Smooth muscle cell (in vitro differentiated cells): ENCODE measurements around the gene WSCD2. TPM values are rescaled to one million over a fixed set of nuclear protein-coding genes. Genes with fewer than 3 reads are reported as not detected.

Experiments
- DNase-seq: peaks from one replicate; lab custom pipeline; 2025; ENCODE audit not compliant: unreplicated experiment; lab: John Stamatoyannopoulos, UW
- H2AFZ ChIP-seq: fragments of 200-600 bp; sonication (generic); 2 replicates; pipeline ENCODE4 v1.6.0; 2016; ENCODE audit warnings: antibody characterized with exemption, low read depth, mild to moderate bottlenecking
- H3F3A ChIP-seq: fragments of 200-600 bp; sonication (generic); 2 replicates; pipeline ENCODE4 v1.6.0; 2017; ENCODE audit warnings: antibody characterized with exemption, low read depth
- H3K27ac ChIP-seq: fragments of 200-600 bp; sonication (generic); 2 replicates; pipeline ENCODE4 v1.5.1; 2016; ENCODE audit warnings: low read depth, mild to moderate bottlenecking
- H3K27me3 ChIP-seq: fragments of 200-600 bp; sonication (generic); 2 replicates; pipeline ENCODE4 v1.6.1; 2016; ENCODE audit warnings: low read depth, mild to moderate bottlenecking
- H3K36me3 ChIP-seq: fragments of 200-600 bp; sonication (generic); 2 replicates; pipeline ENCODE4 v1.5.1; 2016; ENCODE audit warnings: low read depth
- H3K4me1 ChIP-seq: fragments of 200-600 bp; sonication (generic); 2 replicates; pipeline ENCODE4 v1.5.1; 2016; ENCODE audit warnings: low read depth
- H3K4me2 ChIP-seq: fragments of 200-600 bp; sonication (generic); 2 replicates; pipeline ENCODE4 v1.6.0; 2016; ENCODE audit warnings: mild to moderate bottlenecking
- H3K4me3 ChIP-seq: fragments of 200-600 bp; sonication (generic); 2 replicates; pipeline ENCODE4 v1.5.1; 2016; ENCODE audit warnings: mild to moderate bottlenecking
- H3K79me2 ChIP-seq: fragments of 200-600 bp; sonication (generic); 2 replicates; pipeline ENCODE4 v1.6.0; 2016; ENCODE audit warnings: low read depth, mild to moderate bottlenecking
- H3K9ac ChIP-seq: fragments of 200-600 bp; sonication (generic); 2 replicates; pipeline ENCODE4 v1.6.0; 2016; ENCODE audit warnings: low read depth
- H3K9me3 ChIP-seq: fragments of 200-600 bp; sonication (generic); replicated peaks from 2 replicates; pipeline ENCODE4 v1.5.1; 2016; ENCODE audit warnings: low read depth
- H4K20me1 ChIP-seq: fragments of 200-600 bp; sonication (generic); 2 replicates; pipeline ENCODE4 v1.6.0; 2016; ENCODE audit warnings: low read depth
- WGBS: methylation state at CpG from one replicate; pipeline ENCODE4 v1.1.7; 2016; ENCODE audit warnings: low lambda C conversion rate; 5-methylcytosine and 5-hydroxymethylcytosine counted together
- polyA plus RNA-seq: library from polyadenylated mRNA; unstranded; fragments of >200 nt; fragmentation: Nextera tagmentation; extraction: Ambion mirVana; gene quantifications from 2 replicates; pipeline ENCODE4 v1.2.1, GENCODE V29; 2016
- total RNA-seq: library from RNA; depleted of rRNA; stranded (reverse); fragments of >200 nt; gene quantifications from 2 replicates; pipeline ENCODE4 v1.2.3, GENCODE V29; 2014
- TF ChIP-seq, protein P1 (sequence below): fragments of 200-600 bp; sonication (generic); IDR thresholded peaks from 2 replicates; pipeline ENCODE4 v1.5.1; 2017; ENCODE audit warnings: borderline replicate concordance, mild to moderate bottlenecking, antibody characterized with exemption; ENCODE audit not compliant: insufficient read depth, poor library complexity, severe bottlenecking

The WSCD2 gene
- total and polyA plus RNA-seq, 2 experiments from 2014 or later: 0.13 TPM

DNA sequence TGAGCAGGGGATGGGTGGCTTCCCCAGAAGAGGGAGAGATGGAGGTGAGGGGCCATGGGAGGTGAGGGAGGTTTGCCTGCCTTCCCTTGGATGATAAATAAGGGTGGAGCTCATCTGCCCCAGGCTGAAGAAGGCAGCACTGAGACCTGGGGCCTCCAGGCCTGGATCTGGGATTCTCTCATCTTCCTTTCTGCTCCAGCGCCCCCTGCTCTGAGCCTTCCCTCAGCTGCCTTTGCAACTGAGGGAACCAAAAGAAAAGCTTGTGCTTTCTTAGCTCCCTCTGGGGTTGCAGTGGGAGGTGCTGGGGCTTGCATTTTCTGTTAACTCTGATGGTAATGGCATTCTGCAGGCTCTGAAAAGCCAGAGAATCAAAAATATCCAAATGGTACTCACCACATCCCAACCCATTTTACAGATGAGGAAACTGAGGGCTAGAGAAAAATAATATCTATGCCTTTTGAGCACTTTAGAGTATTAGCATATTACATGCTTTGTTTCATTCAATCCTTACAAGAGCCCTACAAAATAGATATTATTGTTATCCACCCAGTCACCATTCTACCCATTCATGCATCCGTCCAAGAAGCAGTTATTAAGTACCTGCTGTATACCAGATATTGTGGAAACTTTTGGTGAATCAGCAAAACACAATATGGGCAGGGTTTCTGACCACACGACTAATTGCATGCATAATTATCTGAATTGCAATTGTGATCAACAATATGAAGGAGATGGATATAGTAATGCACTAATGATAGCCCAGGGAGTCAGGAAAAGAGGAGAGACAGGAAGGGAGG, 102.2 kb downstream of the WSCD2 start:
- Histone ChIP-seq H3K27ac (no peak overlapping the region), H3K27me3 (peaks cover 4% of the 10 kb centered on the region), H3K79me2 (no peaks in the 10 kb centered on the region), H3K4me1 (no peaks in the 10 kb centered on the region), H3F3A (no peaks in the 10 kb centered on the region), H4K20me1 (no peaks in the 10 kb centered on the region), H3K9me3 (no peaks in the 10 kb centered on the region), H3K9ac (no peak overlapping the region), H3K4me2 (no peak overlapping the region), H3K36me3 (no peaks in the 10 kb centered on the region), H3K4me3 (no peak overlapping the region), H2AFZ (no peak overlapping the region)
- TF ChIP-seq, protein P1, sequence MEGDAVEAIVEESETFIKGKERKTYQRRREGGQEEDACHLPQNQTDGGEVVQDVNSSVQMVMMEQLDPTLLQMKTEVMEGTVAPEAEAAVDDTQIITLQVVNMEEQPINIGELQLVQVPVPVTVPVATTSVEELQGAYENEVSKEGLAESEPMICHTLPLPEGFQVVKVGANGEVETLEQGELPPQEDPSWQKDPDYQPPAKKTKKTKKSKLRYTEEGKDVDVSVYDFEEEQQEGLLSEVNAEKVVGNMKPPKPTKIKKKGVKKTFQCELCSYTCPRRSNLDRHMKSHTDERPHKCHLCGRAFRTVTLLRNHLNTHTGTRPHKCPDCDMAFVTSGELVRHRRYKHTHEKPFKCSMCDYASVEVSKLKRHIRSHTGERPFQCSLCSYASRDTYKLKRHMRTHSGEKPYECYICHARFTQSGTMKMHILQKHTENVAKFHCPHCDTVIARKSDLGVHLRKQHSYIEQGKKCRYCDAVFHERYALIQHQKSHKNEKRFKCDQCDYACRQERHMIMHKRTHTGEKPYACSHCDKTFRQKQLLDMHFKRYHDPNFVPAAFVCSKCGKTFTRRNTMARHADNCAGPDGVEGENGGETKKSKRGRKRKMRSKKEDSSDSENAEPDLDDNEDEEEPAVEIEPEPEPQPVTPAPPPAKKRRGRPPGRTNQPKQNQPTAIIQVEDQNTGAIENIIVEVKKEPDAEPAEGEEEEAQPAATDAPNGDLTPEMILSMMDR: no peak
- DNase-seq: no peak
- WGBS: 42% methylated on average over 3 of the region's 3 CpGs

DNA sequence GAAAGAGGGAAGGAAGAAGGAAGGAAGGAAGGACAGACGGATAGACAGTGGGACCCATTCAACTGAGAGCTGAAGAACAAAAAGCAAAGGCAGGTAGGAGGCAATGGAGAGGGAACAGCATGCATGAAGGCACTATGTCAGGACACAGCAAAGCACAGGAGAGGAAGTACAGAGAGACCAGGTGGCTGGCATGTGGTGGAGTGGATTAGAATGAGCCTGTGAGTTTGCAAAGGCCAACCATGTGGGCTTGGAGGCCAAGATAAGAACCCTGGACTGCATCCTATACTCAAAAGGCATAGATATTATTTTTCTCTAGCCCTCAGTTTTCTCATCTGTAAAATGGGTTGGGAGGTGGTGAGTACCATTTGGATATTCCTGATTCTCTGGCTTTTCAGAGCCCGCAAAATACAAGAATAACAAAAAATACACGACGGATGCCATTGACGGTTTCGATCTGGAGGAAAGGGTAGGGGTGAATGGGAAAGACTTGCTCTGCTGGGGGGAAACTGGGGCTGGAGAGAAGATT, 102.9 kb downstream of the WSCD2 start:
- DNase-seq: no peak
- no peaks in the 10 kb centered on the region for H3K9me3 ChIP-seq
- peaks cover 6% of the 10 kb centered on the region for H3K27me3 ChIP-seq
- no peak overlapping the region for H3K4me3 ChIP-seq
- no peaks in the 10 kb centered on the region for H3K36me3 ChIP-seq
- no peaks in the 10 kb centered on the region for H4K20me1 ChIP-seq
- TF ChIP-seq, protein P1: no peak
- H3K79me2 ChIP-seq: no peaks in the 10 kb centered on the region
- H3F3A ChIP-seq: no peaks in the 10 kb centered on the region
- no peak overlapping the region for H2AFZ ChIP-seq
- WGBS: 93% methylated on average over 6 of the region's 6 CpGs
- H3K27ac ChIP-seq: no peak overlapping the region
- H3K4me1 ChIP-seq: no peaks in the 10 kb centered on the region
- no peak overlapping the region for H3K9ac ChIP-seq
- H3K4me2 ChIP-seq: no peak overlapping the region

DNA sequence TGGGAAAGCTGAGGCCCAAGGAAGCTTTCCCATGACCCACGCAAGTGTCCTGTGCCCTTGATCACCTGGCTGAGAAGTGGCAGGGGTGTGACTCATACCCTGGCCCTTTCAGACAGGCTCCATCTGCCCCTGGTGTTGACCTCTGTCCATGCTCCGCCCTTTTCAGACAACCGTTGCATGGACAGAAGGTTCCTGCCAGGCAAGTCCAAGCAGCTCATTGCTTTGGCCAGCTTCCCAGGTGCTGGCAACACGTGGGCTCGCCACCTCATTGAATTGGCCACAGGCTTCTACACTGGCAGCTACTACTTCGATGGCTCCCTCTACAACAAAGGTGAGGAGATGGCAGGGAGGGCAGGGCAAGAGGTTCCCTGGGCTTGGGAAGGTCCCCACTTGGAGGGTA, 103.5 kb downstream of the WSCD2 start:
- H2AFZ ChIP-seq: no peak overlapping the region

More for the DNA sequence above, 103.5 kb downstream of the WSCD2 start:
- H3K36me3 ChIP-seq: no peaks in the 10 kb centered on the region
- H3F3A ChIP-seq: no peaks in the 10 kb centered on the region
- no peaks in the 10 kb centered on the region for H3K79me2 ChIP-seq
- H3K4me1 ChIP-seq: no peaks in the 10 kb centered on the region
- TF ChIP-seq, protein P1: no peak
- H3K4me2 ChIP-seq: no peak overlapping the region
- no peaks in the 10 kb centered on the region for H4K20me1 ChIP-seq
- 92% methylated on average over 6 of the region's 6 CpGs for WGBS
- no peak for DNase-seq
- H3K9me3 ChIP-seq: no peaks in the 10 kb centered on the region
- no peak overlapping the region for H3K4me3 ChIP-seq
- no peak overlapping the region for H3K27ac ChIP-seq
- peaks cover 8% of the 10 kb centered on the region for H3K27me3 ChIP-seq
- no peak overlapping the region for H3K9ac ChIP-seq
